Measurements from ENCODE around the gene AMFR. TPM values are rescaled to one million over a fixed set of nuclear protein-coding genes. Genes with fewer than 3 reads are reported as not detected.

AMFR gene
- total RNA-seq, 1 experiment from 2014 or later: 66.3 TPM

GRCh38 chr16:56353054-56353921, 72.1 kb downstream of the AMFR start:
- ChIA-PET POLR2A (no interaction called here), CTCF (no interaction called here), RAD21 (ENCODE audit: low non-redundant PET in 1 of 2, low total read pairs in 2 of 2, uncharacterized antibody in 2 of 2, unreplicated experiment in 2 of 2) (no interaction called here)
- Histone ChIP-seq H3K9me3 (ENCODE audit: control insufficient read depth in 1 of 2, insufficient read depth in 1 of 2, low read depth in 1 of 2, low read length in 2 of 2) (no peaks in the 10 kb centered on the region), H3K4me1 (ENCODE audit: control insufficient read depth in 1 of 2, insufficient read depth in 2 of 2, low read length in 2 of 2) (peaks cover 13 to 16% of the 10 kb centered on the region in 2 experiments; a peak in 3 of 4 replicates), H3K4me3 (replicated peaks in 1 of 2; ENCODE audit: low read depth in 1 of 2, low read length in 2 of 2) (no peak overlapping the region), H3K9ac (ENCODE audit: low read length) (no peak overlapping the region), H3K27ac (ENCODE audit: low read depth, low read length) (no peak overlapping the region), H3K79me2 (ENCODE audit: insufficient read depth, low read length) (no peaks in the 10 kb centered on the region), H3K9me2 (ENCODE audit: insufficient read depth) (no peaks in the 10 kb centered on the region), H4K20me1 (ENCODE audit: insufficient read depth) (no peaks in the 10 kb centered on the region), H3K4me2 (ENCODE audit: low read length) (no peak overlapping the region), H3K36me3 (ENCODE audit: control insufficient read depth in 1 of 2, insufficient read depth in 2 of 2, low read length in 2 of 2) (no peaks in the 10 kb centered on the region), H2AFZ (ENCODE audit: low read depth, low read length, poor library complexity, severe bottlenecking) (no peak overlapping the region), H3K27me3 (ENCODE audit: insufficient read depth, low read length) (no peaks in the 10 kb centered on the region)
- no TSS peak for BruUV-seq (replicated peaks)
- DNase-seq (ENCODE audit: low read depth, low spot score) (no peak), ATAC-seq (no peak)
- TF ChIP-seq ZFX (IDR thresholded peaks at IDR 0.05) (no peak), SRF (IDR thresholded peaks at IDR 0.05; ENCODE audit: low read depth) (no peak), EGR1 (IDR thresholded peaks at IDR 0.05; ENCODE audit: low read depth) (no peak), CBX3 (IDR thresholded peaks at IDR 0.05; ENCODE audit: low read depth) (no peak), TCF7L2 (IDR thresholded peaks at IDR 0.05; ENCODE audit: borderline replicate concordance, extremely low read depth, insufficient read depth, insufficient read length) (no peak), CEBPB (IDR thresholded peaks at IDR 0.05; ENCODE audit: low read depth) (no peak), POLR2AphosphoS5 (IDR thresholded peaks at IDR 0.05; ENCODE audit: low read depth, low read length) (no peak), ATF3 (IDR thresholded peaks at IDR 0.05) (no peak), ZNF274 (IDR thresholded peaks at IDR 0.05; ENCODE audit: low read depth, low read length) (no peak)
- intact Hi-C loops (cut with micrococcal nuclease): no loop called here

Data from HCT116 (cell line).